Ovary (tissue), 3 donors: Measurements from ENCODE around the gene CIAO1.
"Not testable (repeated sequence)": the region's sequence is repeated elsewhere in the genome, so short reads cannot be mapped to it uniquely, and the experiment has no call there.

ENCODE experiments used
- CTCF ChIP-seq, 3 donors: fragments of 450-650 bp in 2 of 3; fragments of 200-600 bp in 1 of 3; IDR thresholded peaks; one replicate each; pipeline versions ENCODE4 v1.5.1 to v1.8.0; 2016 to 2022; ENCODE audit warnings: antibody characterized with exemption in 3 of 3, mild to moderate bottlenecking in 1 of 3
- EP300 ChIP-seq: sonication (generic); formaldehyde crosslinking; IDR thresholded peaks from one replicate; pipeline ENCODE4 v1.6.1; 2017; ENCODE audit warnings: antibody characterized with exemption
- POLR2A ChIP-seq: fragments of 450-650 bp; IDR thresholded peaks from one replicate; pipeline ENCODE4 v1.6.1; 2017; ENCODE audit warnings: antibody characterized with exemption, mild to moderate bottlenecking, moderate library complexity
- donor health status: DM: no; HTN: no; CAD: no.

- not testable (repeated sequence) for TF ChIP-seq CTCF (IDR thresholded peaks at IDR 0.05); POLR2A; EP300
Measured at GRCh38 chr2:96257744-96258143, 8.3 kb upstream of the CIAO1 start.
